ENCODE measurements around the gene MARS1.

The MARS1 gene

GRCh38 chr12:57535764-57536596 lies 48.1 kb downstream of the MARS1 start:
- no peak overlapping the region for H3K4me3 ChIP-seq (ENCODE audit: low read depth, low read length)
- TF ChIP-seq PRDM4 (tag by site-specific recombination; IDR thresholded peaks at IDR 0.05) (no peak), FEZF1 (tag by site-specific recombination; IDR thresholded peaks at IDR 0.05) (no peak), KLF16 (tag by site-specific recombination; IDR thresholded peaks at IDR 0.05) (no peak), KLF17 (tag by site-specific recombination; IDR thresholded peaks at IDR 0.05) (peak; percentile 65; the same call in 1 of the 2 replicates), ZNF366 (tag by site-specific recombination; conservative IDR thresholded peaks at IDR 0.05) (no peak), ZNF302 (tag by site-specific recombination; IDR thresholded peaks at IDR 0.05; ENCODE audit: low read depth) (no peak), ZFP3 (tag by site-specific recombination; IDR thresholded peaks at IDR 0.05; ENCODE audit: low read depth) (no peak), ZNF292 (tag by site-specific recombination; IDR thresholded peaks at IDR 0.05; ENCODE audit: borderline replicate concordance, low read depth) (no peak), ZNF777 (tag by site-specific recombination; IDR thresholded peaks at IDR 0.05; ENCODE audit: borderline replicate concordance) (no peak), KLF1 (tag by site-specific recombination; IDR thresholded peaks at IDR 0.05) (peak; percentile 64; the same call in 1 of the 2 replicates), ZNF548 (tag by site-specific recombination; IDR thresholded peaks at IDR 0.05) (no peak), ZSCAN5A (tag by site-specific recombination; IDR thresholded peaks at IDR 0.05) (no peak), ZNF426 (tag by site-specific recombination; IDR thresholded peaks at IDR 0.05) (no peak), ZNF621 (tag by site-specific recombination; IDR thresholded peaks at IDR 0.05) (no peak)
- no peaks in the 10 kb centered on the region for H3K4me1 ChIP-seq (ENCODE audit: control insufficient read depth, insufficient read depth, low read length)
- CTCF ChIA-PET = interaction anchor here (0.6 to 0.7 kb wide), 3 partner anchors 70 to 328 kb away, joined by 3 to 8 read pairs (median 4); no protein-coding TSS in a partner anchor
- POLR2A ChIA-PET = interaction anchor here (0.6 kb wide), 1 partner anchor 32 kb away, joined by 6 read pairs; no protein-coding TSS in a partner anchor
- no peak overlapping the region for H3K27ac ChIP-seq (ENCODE audit: extremely low read depth, low read depth, low read length)
- no peaks in the 10 kb centered on the region for H3K9me3 ChIP-seq (ENCODE audit: control insufficient read depth, insufficient read depth, low read depth, low read length)
- peaks cover 21 to 91% of the 10 kb centered on the region in 2 experiments for H3K36me3 ChIP-seq (ENCODE audit: control insufficient read depth in 2 of 2, insufficient read depth in 1 of 2, low read length in 2 of 2)

GRCh38 chr12:57536597-57536942 lies 48.7 kb downstream of the MARS1 start:
- H3K36me3 ChIP-seq (ENCODE audit: control insufficient read depth in 2 of 2, insufficient read depth in 1 of 2, low read length in 2 of 2) = peaks cover 17 to 91% of the 10 kb centered on the region in 2 experiments
- no peak overlapping the region for H3K27ac ChIP-seq (ENCODE audit: extremely low read depth, low read depth, low read length)
- H3K9me3 ChIP-seq (ENCODE audit: control insufficient read depth, insufficient read depth, low read depth, low read length) = no peaks in the 10 kb centered on the region
- no peaks in the 10 kb centered on the region for H3K4me1 ChIP-seq (ENCODE audit: control insufficient read depth, insufficient read depth, low read length)
- CTCF ChIA-PET = interaction anchor here (0.6 to 0.7 kb wide), 3 partner anchors 70 to 329 kb away, joined by 3 to 8 read pairs (median 4); no protein-coding TSS in a partner anchor
- H3K4me3 ChIP-seq (ENCODE audit: low read depth, low read length) = no peak overlapping the region
- POLR2A ChIA-PET = interaction anchor here (0.6 to 0.7 kb wide), 2 partner anchors 32 to 34 kb away, joined by 3 to 6 read pairs; no protein-coding TSS in a partner anchor
- TF ChIP-seq MZF1 (tag by site-specific recombination; IDR thresholded peaks at IDR 0.05; ENCODE audit: borderline replicate concordance) (no peak), ZNF48 (tag by site-specific recombination; IDR thresholded peaks at IDR 0.05) (no peak), ZNF274 (IDR thresholded peaks at IDR 0.05; ENCODE audit: low read length) (no peak), ZNF274 (tag by site-specific recombination; IDR thresholded peaks at IDR 0.05; ENCODE audit: borderline replicate concordance) (no peak), ZBTB21 (tag by site-specific recombination; IDR thresholded peaks at IDR 0.05) (no peak), ZEB2 (tag by site-specific recombination; IDR thresholded peaks at IDR 0.05) (no peak), ELK4 (IDR thresholded peaks at IDR 0.05; ENCODE audit: borderline replicate concordance, low read depth, low read length) (no peak), ZNF362 (tag by site-specific recombination; IDR thresholded peaks at IDR 0.05) (no peak), TRIM28 (IDR thresholded peaks at IDR 0.05; ENCODE audit: borderline replicate concordance, low read length) (no peak), BCL11B (tag by site-specific recombination; IDR thresholded peaks at IDR 0.05; ENCODE audit: low read depth) (no peak), ZNF610 (tag by site-specific recombination; IDR thresholded peaks at IDR 0.05; ENCODE audit: borderline replicate concordance) (no peak), ZNF624 (tag by site-specific recombination; IDR thresholded peaks at IDR 0.05) (no peak), ZNF169 (tag by site-specific recombination; IDR thresholded peaks at IDR 0.05) (no peak), ZNF146 (tag by site-specific recombination; IDR thresholded peaks at IDR 0.05) (no peak), ZNF175 (tag by site-specific recombination; IDR thresholded peaks at IDR 0.05) (no peak)
